Non-pigmented ciliary epithelial cell (primary cell): ENCODE measurements around the gene ACTR10.
A peak's percentile ranks its signal among the peaks of the same experiment; 100 is the strongest.
"Not testable (repeated sequence)": the region's sequence is repeated elsewhere in the genome, so short reads cannot be mapped to it uniquely, and the experiment has no call there.

ENCODE experiments used
- DNase-seq: peaks from one replicate; pipeline ENCODE4 v3.0.0-alpha.2; 2010; ENCODE audit warnings: low read depth

Gene ACTR10

GRCh38 chr14:58216544-58216943 is 16.6 kb downstream of the ACTR10 start:
- DNase-seq: no peak

DNA sequence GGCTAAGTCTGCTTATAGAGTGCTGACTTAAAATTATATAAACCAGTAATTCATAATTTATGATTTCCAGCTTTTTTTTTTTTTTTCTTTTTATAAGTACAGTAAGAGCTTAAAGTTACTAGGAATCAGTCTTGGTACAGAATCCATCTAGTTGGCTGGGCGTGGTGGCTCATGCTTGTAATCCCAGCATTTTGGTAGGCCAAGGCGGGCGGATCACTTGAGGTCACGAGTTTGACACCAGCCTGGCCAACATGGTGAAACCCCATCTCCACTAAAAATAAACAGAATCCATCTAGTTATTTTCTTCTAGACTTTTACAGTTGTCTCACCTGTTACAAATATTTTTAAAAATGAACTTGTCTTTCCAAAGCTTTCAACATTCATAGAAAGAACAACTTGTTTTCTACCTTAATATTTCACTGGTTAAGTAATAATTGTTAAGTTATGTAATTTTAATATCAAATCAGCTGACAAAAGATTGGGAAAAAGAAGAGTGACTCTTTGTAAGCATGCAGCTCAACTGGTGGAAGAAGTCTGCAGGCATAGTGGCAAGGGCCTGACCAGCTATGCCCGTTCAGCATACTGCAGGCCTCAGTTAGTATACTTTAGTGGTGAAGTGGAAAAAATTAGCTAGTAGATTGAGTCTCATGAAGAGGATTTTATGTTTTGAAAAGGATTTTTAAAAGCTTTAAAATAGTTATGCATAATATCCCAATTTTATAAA is 27.3 kb downstream of the ACTR10 start:
- DNase-seq: no peak

DNA sequence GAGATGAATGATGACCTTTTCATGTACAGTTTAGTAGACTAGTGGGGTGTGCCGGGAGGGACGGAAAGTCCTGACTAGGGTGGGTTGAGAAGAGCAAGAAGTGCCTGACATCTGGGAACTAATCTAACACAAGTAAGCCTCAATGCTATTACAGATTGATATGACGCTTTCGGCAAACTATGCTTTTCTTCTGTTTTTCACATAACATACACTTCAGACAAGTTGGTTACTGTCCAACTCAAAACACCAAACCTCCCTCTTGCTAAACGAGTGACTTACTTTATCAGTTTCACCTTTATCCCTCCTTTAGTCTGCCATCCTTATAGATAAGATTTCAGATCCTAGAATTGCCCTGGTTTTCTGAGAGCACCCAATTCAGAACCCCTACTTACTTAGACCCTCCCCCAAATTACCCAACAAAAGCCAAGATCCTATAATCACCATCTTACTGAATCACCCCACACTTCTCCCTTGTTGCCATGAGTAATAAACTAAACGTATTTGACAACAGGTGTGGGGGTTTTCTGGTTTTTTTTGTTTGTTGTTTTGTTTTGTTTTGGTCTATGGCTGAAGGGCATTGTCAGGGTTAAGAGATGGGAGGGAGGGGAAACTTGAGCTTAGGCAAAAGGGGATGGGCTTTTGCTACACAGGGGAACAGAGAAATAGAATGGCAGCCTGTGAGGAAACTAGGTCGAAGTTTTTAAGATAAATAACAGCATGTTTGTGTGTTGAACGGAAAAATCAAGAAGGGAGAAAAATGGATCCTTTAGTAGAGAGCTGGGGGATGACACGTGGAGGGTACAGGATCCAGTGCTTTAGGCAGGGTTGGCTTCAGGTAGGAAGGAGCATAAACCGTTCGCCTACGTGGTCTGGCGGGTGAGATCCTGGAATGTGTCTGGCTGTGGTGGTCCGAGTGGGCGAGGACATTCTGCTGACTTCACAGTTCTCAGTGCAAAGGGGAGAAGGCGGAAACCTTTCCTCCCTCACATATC is 38.6 kb downstream of the ACTR10 start:
- no peak for DNase-seq

DNA sequence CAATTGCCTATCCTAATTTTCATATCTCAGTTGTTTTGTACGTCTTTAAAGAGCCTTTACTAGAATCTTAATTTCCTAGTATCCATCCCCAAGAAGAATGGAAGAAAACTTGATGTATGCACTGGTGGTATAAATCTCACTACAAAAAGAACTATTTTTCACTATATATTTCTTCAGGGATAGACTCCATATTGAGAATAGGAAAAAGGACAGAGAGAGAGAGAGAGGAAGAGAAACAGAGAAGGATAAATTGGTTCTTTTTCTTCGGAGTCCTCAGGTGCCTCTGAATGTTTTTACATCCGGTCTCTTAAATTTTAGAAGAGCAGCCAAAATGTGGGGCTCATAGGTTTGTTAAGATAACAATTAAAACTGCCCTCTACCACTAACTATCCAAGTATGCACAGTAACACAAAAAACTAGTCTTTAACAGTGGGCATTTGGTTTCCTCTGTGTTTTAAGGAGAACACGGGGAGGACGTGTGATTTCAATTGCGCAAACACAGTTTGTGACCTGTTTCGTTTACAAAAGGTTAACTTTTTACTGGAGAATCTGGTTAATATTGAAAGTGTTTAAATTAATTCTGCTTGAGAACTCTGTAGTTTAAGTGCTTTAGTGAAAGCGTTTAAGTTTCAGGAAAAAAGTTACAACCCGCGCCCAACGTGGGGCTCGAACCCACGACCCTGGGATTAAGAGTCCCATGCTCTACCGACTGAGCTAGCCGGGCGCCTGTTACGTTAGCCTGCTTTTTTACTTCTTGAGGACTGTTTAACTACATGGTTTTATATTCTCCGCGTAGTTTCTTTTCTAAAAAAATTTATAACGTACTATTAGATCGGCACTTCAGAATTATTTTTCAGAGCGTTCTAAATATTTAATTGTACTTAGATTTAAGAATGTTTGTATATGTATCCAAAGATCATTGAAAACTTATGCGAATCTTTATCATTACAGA is 39.6 kb downstream of the ACTR10 start:
- DNase-seq: no peak

GRCh38 chr14:58243790-58244555 is 44.0 kb downstream of the ACTR10 start:
- no peak for DNase-seq

GRCh38 chr14:58244556-58245387 is 44.8 kb downstream of the ACTR10 start, which contains the start of gene PSMA3:
TSS of gene PSMA3 (plus strand) at chr14:58244843. CDS start at chr14:58244921, 78 bp downstream.
- DNase-seq: peak; percentile 81

DNA sequence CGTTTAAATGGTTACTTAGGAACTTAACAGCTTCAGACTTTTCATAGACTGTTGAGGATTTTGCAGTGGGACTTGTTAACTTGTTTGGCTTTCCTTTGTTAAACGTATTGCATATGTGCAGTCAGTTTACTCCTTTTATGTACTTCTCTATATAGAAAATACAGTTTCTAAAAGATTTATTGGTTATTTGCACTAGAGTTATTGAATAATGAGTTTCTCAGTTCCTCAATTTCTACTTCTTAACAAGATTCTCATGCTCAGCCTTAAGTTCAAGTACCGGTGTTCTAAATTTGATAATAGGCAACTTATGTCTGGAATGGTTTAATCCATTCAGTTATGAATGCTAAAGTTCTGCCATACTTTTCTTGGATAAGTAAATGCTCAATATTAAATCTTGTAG is 45.6 kb downstream of the ACTR10 start:
- DNase-seq: no peak

GRCh38 chr14:58249611-58250010 is 49.7 kb downstream of the ACTR10 start:
- no peak for DNase-seq

- DNase-seq: no peak
These were observed 58.2 kb downstream of the ACTR10 start for GRCh38 chr14:58258156-58258555.

GRCh38 chr14:58262005-58262404 is 62.1 kb downstream of the ACTR10 start:
- not testable (repeated sequence) for DNase-seq

- DNase-seq: no peak
These were observed 65.5 kb downstream of the ACTR10 start for GRCh38 chr14:58265401-58265800.

DNA sequence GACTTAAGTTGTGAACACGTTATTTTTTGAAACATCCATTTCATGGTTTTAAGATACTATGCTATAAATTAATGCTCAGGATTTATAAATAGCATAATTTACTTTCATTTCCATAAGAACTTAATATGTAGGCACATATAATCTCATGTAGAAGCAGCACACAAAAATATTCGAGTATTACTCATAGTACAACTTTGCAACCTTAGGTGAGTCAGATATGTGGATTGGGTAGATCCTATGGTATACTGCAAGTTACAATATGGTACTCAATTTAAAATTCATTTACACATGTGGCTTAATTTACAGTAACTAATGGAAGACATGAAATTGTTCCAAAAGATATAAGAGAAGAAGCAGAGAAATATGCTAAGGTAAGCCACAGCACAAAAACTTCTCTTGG is 70.7 kb downstream of the ACTR10 start:
- DNase-seq: no peak

- DNase-seq: no peak
These were observed 72.8 kb downstream of the ACTR10 start for GRCh38 chr14:58272588-58273372.

DNA sequence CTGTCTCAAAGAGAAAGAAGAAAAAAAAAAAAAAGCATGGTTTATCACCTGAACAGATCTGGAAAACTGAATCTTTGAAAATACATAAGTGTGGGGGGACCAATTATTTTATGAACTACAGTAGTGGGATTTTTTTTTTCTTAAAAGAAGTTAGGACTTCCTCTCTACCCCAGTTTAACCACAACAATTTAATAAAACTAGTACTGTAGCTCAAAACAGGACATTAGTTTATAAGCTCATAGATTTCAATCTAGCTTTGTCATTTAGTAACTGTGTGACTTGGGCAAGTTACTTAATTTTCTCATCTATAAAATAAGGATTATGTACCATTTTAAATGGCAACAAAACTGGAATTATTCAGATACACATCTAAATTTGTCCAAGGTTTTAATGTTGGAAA is 74.9 kb downstream of the ACTR10 start:
- no peak for DNase-seq

- no peak for DNase-seq
These were observed 75.7 kb downstream of the ACTR10 start for GRCh38 chr14:58275527-58276190.

DNA sequence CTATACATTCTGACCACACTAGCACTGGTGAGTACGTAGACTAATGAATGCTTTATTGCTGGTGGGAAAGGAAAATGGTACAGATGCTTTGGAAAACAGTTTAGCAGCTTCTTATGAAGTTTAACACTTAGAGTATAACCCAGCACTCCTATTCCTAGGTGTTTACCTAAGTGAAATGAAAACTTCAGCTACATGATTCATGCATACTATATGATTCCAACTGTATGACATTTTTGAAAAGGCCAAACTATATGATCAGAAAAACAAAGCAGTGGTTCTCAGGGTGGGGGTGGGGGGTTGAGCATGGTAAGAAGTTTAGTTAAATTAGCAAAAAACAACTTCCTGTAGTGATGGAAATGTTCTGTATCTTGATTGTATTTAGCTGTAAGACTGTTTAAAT is 76.3 kb downstream of the ACTR10 start:
- DNase-seq: no peak

DNA sequence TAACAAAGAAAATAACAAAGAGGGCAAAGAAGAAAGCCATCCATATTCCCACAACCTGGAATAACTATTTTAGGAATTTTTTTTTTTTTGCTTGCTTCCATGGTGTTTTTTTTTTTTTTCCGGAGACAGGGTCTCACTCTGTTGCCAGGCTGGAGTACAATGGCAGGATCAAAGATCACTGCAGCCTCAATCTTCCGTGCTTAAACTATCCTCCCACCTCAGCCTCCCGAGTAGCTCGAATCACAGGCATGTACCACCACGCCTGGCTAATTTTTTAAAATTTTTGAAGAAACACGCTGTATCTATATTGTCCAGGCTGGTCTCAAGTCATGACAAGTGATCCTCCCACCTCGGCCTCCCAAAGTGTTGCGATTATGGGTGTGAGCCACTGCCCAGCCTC is 78.2 kb downstream of the ACTR10 start:
- no peak for DNase-seq

DNA sequence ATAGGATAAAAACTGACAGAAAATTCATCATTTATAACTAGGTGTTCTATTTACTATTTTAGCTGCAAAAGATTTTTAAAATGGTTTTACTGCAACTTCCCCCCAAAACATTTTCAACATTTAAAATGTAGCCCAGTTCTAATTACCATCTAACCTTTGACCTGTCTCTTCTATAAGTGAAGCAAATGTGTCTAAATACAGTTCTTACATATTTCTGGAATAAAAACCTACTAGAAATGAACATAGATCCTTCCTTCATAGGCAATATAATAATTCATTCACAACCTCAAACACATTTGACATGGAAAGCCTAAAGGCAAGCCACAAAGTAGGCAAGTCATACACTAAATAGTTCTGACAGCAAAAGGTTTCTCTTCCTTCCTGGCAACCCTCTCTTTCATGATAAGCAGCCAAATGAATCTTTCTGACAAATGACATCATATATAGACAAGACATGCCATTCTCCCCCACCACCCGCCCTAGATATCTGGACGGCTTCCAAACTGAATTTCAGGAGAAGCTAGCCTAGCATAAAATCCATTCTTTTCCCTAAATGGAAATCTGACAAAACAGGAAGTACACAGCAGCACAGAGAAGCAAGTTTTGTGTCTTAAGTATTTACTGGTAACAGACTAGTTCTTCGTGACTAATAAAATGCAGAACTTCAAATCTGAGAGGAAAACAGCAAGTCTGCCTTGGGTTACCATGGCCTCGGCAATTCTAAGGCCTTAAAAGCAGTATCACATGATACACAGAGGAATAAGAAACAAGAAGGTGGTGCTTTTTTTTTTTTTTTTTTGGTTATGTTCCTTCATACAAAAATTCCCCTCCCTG is 81.2 kb downstream of the ACTR10 start:
- DNase-seq: peak; percentile 83
